Endothelial cell of umbilical vein (primary cell): Measurements from ENCODE around the gene SYNDIG1. TPM values are rescaled to one million over a fixed set of nuclear protein-coding genes. Genes with fewer than 3 reads are reported as not detected.

ENCODE experiments used
- BruUV-seq: library from RNA; stranded (reverse); fragments of 400-500 nt; replicated peaks from 2 replicates; lab custom pipeline; 2021; lab: Mats Ljungman, UMichigan
- CTCF ChIA-PET: fragments of 300-600, 350-600 bp; sonication (Branson Sonifier 250); formaldehyde crosslinking; loops from one replicate; lab custom pipeline; 2021; ENCODE audit warnings: antibody characterized with exemption, inconsistent platforms; lab: Charles Lee
- POLR2A ChIA-PET: fragments of 300-600, 350-600 bp; sonication (Branson Sonifier 250); formaldehyde crosslinking; loops from one replicate; lab custom pipeline; 2021; ENCODE audit warnings: antibody characterized with exemption, inconsistent platforms; lab: Charles Lee
- DNase-seq: peaks from one replicate; pipeline ENCODE4 v3.0.0-alpha.2; 2011; ENCODE audit warnings: low read depth, low spot score
- FAIRE-seq: peaks from 2 replicates; lab custom pipeline; 2011; peaks lifted over from hg19 to GRCh38; lab: Jason Lieb, UNC
- H2AFZ ChIP-seq: 2 replicates; pipeline ENCODE4 v1.6.0; 2012; ENCODE audit warnings: low read depth, low read length, control low read depth, inconsistent platforms
- H3K27ac ChIP-seq: 2 replicates; pipeline ENCODE4 v1.5.1; 2011; ENCODE audit warnings: low read depth, mild to moderate bottlenecking, control low read depth, low read length, moderate library complexity; ENCODE audit not compliant: insufficient read depth
- H3K27me3 ChIP-seq, 2 experiments: 2 replicates each; pipeline versions ENCODE4 v1.6.0 to v1.6.1; 2011; ENCODE audit warnings: low read length in 2 of 2, mixed read lengths in 1 of 2; ENCODE audit not compliant: control insufficient read depth in 2 of 2, insufficient read depth in 2 of 2
- H3K36me3 ChIP-seq, 2 experiments: 2 replicates in 1 of 2; 3 replicates in 1 of 2; pipeline ENCODE4 v1.5.1; 2011; ENCODE audit warnings: low read length in 2 of 2, mild to moderate bottlenecking in 1 of 2, moderate library complexity in 1 of 2; ENCODE audit not compliant: control insufficient read depth in 2 of 2, insufficient read depth in 2 of 2; ENCODE audit errors: extremely low read depth in 1 of 2
- H3K4me1 ChIP-seq: 3 replicates; pipeline ENCODE4 v1.5.1; 2011; ENCODE audit warnings: mild to moderate bottlenecking, low read length; ENCODE audit not compliant: control insufficient read depth, insufficient read depth; ENCODE audit errors: extremely low read depth
- H3K4me2 ChIP-seq: 2 replicates; pipeline ENCODE4 v1.6.1; 2011; ENCODE audit warnings: low read length, control low read depth, mixed read lengths; ENCODE audit not compliant: insufficient read depth
- H3K4me3 ChIP-seq, 3 experiments: fragments of 200-600 bp in 1 of 3; sonication (generic), shearing (Covaris generic) in 1 of 3; replicated peaks in 1 of 3; 2 replicates each; pipeline ENCODE4 v1.5.1; 2011 to 2016; ENCODE audit warnings: control low read depth in 3 of 3, low read length in 3 of 3, mild to moderate bottlenecking in 2 of 3, inconsistent platforms in 1 of 3, low read depth in 1 of 3, moderate library complexity in 1 of 3; ENCODE audit not compliant: insufficient read depth in 1 of 3
- H3K79me2 ChIP-seq: 2 replicates; pipeline ENCODE4 v1.6.0; 2012; ENCODE audit warnings: low read length, inconsistent platforms; ENCODE audit not compliant: control insufficient read depth, insufficient read depth
- H3K9ac ChIP-seq: replicated peaks from 2 replicates; pipeline ENCODE3; 2011; ENCODE audit warnings: low read length, control low read depth; ENCODE audit not compliant: insufficient read depth; ENCODE audit errors: extremely low read depth
- H3K9me1 ChIP-seq: replicated peaks from 3 replicates; pipeline ENCODE4 v1.6.0; 2011; ENCODE audit warnings: mild to moderate bottlenecking, low read length; ENCODE audit not compliant: control insufficient read depth, insufficient read depth; ENCODE audit errors: extremely low read depth
- H3K9me3 ChIP-seq: replicated peaks from 2 replicates; pipeline ENCODE4 v1.5.1; 2012; ENCODE audit warnings: low read length, inconsistent platforms; ENCODE audit not compliant: control insufficient read depth, insufficient read depth
- H4K20me1 ChIP-seq: replicated peaks from 2 replicates; pipeline ENCODE3; 2011; ENCODE audit warnings: mild to moderate bottlenecking, low read length; ENCODE audit not compliant: control insufficient read depth, insufficient read depth; ENCODE audit errors: extremely low read depth
- EZH2 ChIP-seq: IDR thresholded peaks from 2 replicates; pipeline ENCODE4 v1.6.1; 2012; ENCODE audit warnings: borderline replicate concordance, low read depth, mild to moderate bottlenecking, moderate library complexity, low read length, inconsistent platforms; ENCODE audit not compliant: severe bottlenecking
- FOS ChIP-seq: IDR thresholded peaks from 2 replicates; pipeline ENCODE4 v1.6.1; 2011; ENCODE audit warnings: mild to moderate bottlenecking, low read length, moderate library complexity, borderline replicate concordance; ENCODE audit not compliant: insufficient read depth
- GATA2 ChIP-seq: IDR thresholded peaks from 2 replicates; pipeline ENCODE4 v1.7.0; 2011; ENCODE audit warnings: low read depth, mild to moderate bottlenecking, moderate library complexity, mixed read lengths, low read length; ENCODE audit not compliant: insufficient read length, insufficient read depth
- JUN ChIP-seq: IDR thresholded peaks from 2 replicates; pipeline ENCODE4 v1.6.1; 2011; ENCODE audit warnings: borderline replicate concordance, low read depth; ENCODE audit not compliant: insufficient read length, insufficient read depth
- MYC ChIP-seq: IDR thresholded peaks from one replicate; pipeline ENCODE4 v1.6.1; 2011; ENCODE audit warnings: mild to moderate bottlenecking, low read depth, low read length
- POLR2A ChIP-seq: IDR thresholded peaks from 2 replicates; pipeline ENCODE4 v1.6.1; 2012; ENCODE audit warnings: low read depth, mild to moderate bottlenecking, control low read depth, low read length
- POLR2AphosphoS5 ChIP-seq: IDR thresholded peaks from 2 replicates; pipeline ENCODE4 v1.6.1; 2012; ENCODE audit warnings: low read depth, mild to moderate bottlenecking, control low read depth, low read length, moderate library complexity; ENCODE audit not compliant: insufficient read depth
- dilution Hi-C: fragments of 300-500 bp; cut with MboI; formaldehyde crosslinking; loops from one replicate; pipeline ENCODE4 v1.15.0; 2019; ENCODE audit warnings: low sequenced_read_pairs; ENCODE audit not compliant: extremely low pct_ligation_motif_present
- intact Hi-C: fragments of 100-400 bp; cut with micrococcal nuclease; formaldehyde crosslinking; loops from one replicate; pipeline ENCODE4 v1.10.0; 2022
- polyA plus RNA-seq, 4 experiments: library from polyadenylated mRNA; depleted of rRNA in 3 of 4; stranded (reverse) in 3 of 4; unstranded in 1 of 4; fragments of >200 nt; gene quantifications; 2 replicates each; pipeline versions ENCODE4 v1.2.1 to v1.2.3, GENCODE V29; 2011 to 2012; ENCODE audit warnings: missing spikeins in 1 of 4
- total RNA-seq: library from RNA; stranded (reverse); gene quantifications from 2 replicates; pipeline ENCODE4 v1.2.3, GENCODE V29; 2021
- TF ChIP-seq, protein P1 (sequence below), 2 donors: IDR thresholded peaks; 1 replicate in 1 of 2; 2 replicates in 1 of 2; pipeline ENCODE4 v1.5.1; 2011; ENCODE audit warnings: low read length in 2 of 2, mild to moderate bottlenecking in 2 of 2, moderate library complexity in 2 of 2, control low read depth in 1 of 2, inconsistent platforms in 1 of 2, low read depth in 1 of 2; ENCODE audit not compliant: insufficient read depth in 1 of 2; ENCODE audit errors: extremely low read depth in 1 of 2
- TF ChIP-seq, protein P2 (sequence below): IDR thresholded peaks from 2 replicates; pipeline ENCODE4 v1.6.1; 2011; ENCODE audit not compliant: insufficient read depth, insufficient read length

Gene SYNDIG1
- total and polyA plus RNA-seq, 2 donors (not counting 3 experiments of a cell fraction or from before 2014, with no cell fraction given) = not detected

DNA sequence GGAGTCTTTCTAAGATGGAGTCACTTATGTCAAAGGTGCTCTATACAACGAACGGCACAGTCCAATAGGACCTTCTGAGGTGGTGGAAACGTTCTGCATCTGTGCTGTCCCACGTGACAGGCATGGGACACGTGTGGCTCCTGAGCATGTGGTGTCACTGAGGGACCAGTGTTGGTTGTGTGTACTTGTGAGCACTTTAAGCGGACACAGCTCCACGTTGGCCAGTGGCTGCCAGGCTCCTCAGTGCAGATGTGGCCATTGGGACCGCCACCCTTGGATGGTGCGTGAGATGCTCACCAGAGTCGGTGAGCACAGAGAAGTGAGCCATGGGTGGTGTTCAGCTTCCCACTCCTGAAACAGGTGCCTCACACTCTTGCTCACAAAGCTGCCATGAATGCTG is 110.0 kb downstream of the SYNDIG1 start:
- H3K79me2 ChIP-seq = no peaks in the 10 kb centered on the region
- H4K20me1 ChIP-seq = no peaks in the 10 kb centered on the region
- H3K4me2 ChIP-seq = no peak overlapping the region
- intact Hi-C loops (no loop called here), dilution Hi-C loops (no loop called here)
- H3K27ac ChIP-seq = no peak overlapping the region
- DNase-seq (no peak), FAIRE-seq (no peak)
- no peaks in the 10 kb centered on the region for H3K4me1 ChIP-seq
- no peak overlapping the region for H3K4me3 ChIP-seq
- H3K27me3 ChIP-seq = no peaks in the 10 kb centered on the region
- no TSS peak for BruUV-seq
- no peaks in the 10 kb centered on the region for H3K9me1 ChIP-seq
- H3K9ac ChIP-seq = no peak overlapping the region
- H3K36me3 ChIP-seq = no peaks in the 10 kb centered on the region
- TF ChIP-seq JUN (no peak), POLR2AphosphoS5 (no peak), FOS (no peak), GATA2 (no peak), MYC (no peak), EZH2 (no peak), POLR2A (no peak)
- TF ChIP-seq, protein P1, sequence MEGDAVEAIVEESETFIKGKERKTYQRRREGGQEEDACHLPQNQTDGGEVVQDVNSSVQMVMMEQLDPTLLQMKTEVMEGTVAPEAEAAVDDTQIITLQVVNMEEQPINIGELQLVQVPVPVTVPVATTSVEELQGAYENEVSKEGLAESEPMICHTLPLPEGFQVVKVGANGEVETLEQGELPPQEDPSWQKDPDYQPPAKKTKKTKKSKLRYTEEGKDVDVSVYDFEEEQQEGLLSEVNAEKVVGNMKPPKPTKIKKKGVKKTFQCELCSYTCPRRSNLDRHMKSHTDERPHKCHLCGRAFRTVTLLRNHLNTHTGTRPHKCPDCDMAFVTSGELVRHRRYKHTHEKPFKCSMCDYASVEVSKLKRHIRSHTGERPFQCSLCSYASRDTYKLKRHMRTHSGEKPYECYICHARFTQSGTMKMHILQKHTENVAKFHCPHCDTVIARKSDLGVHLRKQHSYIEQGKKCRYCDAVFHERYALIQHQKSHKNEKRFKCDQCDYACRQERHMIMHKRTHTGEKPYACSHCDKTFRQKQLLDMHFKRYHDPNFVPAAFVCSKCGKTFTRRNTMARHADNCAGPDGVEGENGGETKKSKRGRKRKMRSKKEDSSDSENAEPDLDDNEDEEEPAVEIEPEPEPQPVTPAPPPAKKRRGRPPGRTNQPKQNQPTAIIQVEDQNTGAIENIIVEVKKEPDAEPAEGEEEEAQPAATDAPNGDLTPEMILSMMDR (IDR thresholded peaks at IDR 0.05; ENCODE audit: extremely low read depth in 1 of 2, insufficient read depth in 1 of 2, low read depth in 1 of 2, low read length in 2 of 2) = no peak
- TF ChIP-seq, protein P2, sequence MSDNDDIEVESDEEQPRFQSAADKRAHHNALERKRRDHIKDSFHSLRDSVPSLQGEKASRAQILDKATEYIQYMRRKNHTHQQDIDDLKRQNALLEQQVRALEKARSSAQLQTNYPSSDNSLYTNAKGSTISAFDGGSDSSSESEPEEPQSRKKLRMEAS = no peak
- CTCF ChIA-PET = no interaction called here
- H2AFZ ChIP-seq = no peak overlapping the region
- peaks cover 9% of the 10 kb centered on the region for H3K9me3 ChIP-seq
- POLR2A ChIA-PET = no interaction called here
